Inferior parietal cortex (tissue), 1 donor: Measurements from ENCODE around the gene PROM1.

Experiments used
- DNase-seq: peaks from one replicate; pipeline ENCODE4 v3.0.0-alpha.2; 2016; ENCODE audit errors: extremely low spot score

The PROM1 gene, protein sequence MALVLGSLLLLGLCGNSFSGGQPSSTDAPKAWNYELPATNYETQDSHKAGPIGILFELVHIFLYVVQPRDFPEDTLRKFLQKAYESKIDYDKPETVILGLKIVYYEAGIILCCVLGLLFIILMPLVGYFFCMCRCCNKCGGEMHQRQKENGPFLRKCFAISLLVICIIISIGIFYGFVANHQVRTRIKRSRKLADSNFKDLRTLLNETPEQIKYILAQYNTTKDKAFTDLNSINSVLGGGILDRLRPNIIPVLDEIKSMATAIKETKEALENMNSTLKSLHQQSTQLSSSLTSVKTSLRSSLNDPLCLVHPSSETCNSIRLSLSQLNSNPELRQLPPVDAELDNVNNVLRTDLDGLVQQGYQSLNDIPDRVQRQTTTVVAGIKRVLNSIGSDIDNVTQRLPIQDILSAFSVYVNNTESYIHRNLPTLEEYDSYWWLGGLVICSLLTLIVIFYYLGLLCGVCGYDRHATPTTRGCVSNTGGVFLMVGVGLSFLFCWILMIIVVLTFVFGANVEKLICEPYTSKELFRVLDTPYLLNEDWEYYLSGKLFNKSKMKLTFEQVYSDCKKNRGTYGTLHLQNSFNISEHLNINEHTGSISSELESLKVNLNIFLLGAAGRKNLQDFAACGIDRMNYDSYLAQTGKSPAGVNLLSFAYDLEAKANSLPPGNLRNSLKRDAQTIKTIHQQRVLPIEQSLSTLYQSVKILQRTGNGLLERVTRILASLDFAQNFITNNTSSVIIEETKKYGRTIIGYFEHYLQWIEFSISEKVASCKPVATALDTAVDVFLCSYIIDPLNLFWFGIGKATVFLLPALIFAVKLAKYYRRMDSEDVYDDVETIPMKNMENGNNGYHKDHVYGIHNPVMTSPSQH

DNA sequence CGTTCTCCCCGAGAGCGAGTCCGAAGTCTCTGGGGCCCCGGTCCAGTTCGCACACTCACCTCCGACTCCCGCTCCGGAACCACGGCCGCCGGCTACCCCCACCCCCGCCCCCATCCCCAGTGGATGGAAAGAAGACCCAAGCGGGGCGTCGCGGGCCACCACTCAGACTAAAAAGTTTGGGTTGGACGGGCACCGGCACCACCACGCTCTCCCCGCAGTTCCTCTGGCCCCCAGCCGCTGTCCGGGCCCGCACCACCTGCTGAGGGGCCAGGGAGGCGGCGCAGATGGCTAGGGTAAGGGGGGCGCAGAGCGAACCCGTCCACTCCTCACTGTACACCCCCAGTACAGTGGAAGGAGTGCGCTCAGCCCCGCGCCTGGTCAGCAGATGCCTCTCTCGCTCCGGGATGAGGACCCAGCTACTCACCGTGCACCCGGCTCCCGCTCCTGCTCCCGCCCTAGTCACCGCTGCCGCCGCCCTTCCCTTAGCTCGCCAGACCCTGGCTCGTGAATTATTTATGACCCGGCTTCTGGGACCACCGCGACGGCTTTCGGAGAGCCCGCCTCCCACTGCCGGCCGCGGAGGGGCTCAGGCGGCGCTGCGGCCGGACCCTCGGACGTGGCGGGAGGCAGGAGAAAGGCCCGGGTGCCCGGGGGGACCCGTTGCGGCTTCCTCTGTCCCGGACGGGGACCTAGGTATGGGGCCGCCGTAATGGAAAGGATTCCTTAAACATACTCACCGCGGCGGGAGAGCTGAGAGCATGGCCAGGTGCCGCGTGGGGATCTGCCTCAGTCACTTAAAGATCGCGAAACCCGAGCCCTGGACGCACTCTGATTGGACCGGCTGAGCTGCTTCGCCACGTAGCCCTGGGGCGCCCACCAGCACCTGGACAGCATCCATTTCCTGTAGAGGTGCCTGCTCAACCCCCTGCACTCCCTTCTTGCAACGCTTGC lies at the start of gene PROM1:
Gene PROM1 (minus strand): TSS at position 783 of the 951 bp plus-strand sequence. CDS start 8,117 bp downstream, outside the sequence.
- DNase-seq = no peak

DNA sequence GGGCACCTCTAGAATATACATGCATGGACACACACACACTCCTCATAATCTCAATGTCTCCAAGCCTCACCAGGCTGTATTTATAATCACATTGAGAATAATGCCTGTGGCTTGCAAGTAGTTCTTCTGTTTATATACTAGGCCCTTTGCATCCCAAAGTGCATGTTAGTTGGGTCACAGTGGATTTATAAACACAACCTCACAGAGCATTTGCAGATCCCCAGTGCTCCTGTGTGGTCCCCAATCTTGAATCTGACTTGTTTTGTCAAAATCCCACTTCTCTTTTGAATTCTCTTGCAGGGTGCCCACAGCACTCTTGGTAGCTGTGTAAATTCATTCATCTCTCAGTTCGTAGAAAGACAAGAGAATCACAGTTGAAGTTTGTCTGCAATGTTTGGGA lies 49.6 kb upstream of the PROM1 start:
- DNase-seq = no peak

DNA sequence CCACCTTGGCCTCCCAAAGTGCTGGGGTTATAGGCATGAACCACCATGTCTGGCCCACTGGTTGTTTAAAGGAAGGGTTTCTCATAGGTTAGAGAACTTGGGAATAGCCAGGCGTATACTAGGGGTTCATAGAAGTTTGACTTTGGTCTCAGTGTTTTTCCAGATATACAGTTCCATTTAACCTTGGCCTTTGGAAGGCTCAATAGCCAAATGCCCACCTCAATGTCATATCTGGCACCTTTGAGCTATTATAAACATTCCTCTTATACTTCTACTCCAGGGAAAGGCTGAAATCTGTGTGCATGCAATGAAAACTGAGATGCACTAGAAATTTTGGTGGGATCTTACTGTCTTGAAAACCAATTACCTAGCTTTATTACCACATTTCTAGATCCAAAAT lies 47.5 kb upstream of the PROM1 start:
- no peak for DNase-seq

DNA sequence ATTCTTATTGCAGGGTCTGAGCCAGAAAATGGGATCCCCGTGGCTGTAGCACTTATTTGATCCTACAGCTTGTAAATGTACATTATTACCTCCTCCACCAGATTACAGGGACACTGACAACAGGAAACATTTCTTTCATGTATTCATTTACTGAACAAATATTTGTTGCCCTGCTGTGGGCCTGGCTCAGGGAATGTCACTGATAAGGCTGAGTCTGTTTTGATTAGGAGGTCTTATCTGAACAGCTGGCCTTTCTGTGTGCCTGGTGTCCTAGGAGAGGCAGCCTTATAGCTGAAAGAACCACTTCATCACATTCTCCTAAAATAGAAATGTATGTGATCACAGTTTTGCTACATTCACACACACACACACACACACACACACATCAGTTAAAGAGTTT lies 45.5 kb upstream of the PROM1 start:
- DNase-seq = no peak

DNA sequence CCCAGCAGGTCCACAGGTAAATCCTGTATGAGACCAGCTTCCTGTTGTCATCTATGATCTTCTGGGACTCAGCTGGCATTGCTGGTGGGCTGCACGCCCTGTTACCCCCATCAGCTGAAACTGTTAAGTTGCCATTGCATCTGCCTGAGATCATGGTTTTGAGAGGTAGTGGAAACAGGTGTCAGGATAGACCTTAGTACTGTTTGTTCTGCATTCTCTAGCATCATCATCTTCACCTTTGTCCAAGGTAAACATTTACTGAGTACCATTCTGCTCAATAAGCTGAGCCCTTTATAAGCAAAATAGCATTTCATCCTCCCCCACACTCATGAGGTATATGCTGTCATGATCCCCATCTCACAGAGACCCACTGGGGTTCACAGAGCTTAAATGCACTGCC lies 42.9 kb upstream of the PROM1 start:
- DNase-seq = no peak

DNA sequence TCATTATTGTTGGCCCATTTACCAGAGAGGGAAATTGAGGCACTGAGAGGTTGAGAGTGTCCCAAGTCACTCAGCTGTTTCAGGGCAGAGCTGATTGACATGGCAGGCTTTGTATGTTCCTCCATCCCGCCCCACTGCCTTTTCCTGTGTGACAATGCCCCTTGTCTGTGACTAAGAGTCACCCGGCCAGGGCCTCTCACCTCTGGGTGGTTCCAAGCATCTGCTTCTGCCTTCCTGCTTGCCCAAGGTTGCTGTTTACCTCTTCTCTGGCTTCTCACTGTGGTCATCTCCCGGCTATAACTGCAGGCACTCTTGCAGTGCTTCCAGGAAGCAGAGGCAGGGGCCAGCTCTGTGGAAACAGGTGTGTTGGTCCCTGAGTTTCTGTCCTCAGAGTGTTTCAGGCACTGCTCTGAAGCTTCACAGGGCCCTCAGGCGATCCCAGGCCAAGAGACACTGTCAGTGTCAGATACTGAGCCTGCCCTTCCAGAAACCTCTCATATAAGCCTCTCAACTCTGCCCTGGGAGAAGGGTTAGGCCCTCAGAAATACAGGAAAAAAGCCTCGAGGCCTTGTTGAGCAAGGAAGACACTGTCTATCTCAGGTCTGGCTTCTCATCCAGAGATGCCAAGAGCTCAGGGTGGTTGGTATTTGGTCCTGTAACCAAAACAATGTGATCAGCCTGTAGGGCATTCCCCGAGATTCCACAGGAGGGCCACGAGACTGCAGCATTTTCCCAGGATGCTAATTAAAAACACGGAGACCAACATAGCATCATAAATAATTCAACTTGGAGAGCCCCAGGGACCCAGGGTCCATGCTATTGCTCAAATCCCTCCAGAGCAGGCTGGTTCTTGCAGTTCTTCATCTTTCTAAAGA lies 42.0 kb upstream of the PROM1 start:
- DNase-seq = no peak

DNA sequence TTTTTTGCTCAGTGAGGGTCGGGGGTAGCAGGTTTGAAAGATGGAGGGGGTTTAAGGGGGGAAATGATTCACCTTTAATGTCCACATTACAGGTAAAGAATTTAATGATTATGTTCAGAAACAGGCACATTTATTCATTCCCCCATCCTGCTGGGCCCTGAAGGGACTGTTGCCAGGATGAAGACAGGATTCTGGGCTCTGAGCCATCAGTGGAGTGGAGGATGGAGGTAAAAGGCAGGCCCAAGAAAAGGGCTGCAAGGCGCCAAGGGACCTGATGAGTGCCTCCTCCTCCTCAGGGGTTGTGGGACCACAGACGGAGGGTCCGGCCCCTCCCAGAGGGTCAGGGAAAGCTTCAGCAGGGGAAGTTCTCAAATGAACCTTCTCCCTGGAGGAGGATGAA lies 40.4 kb upstream of the PROM1 start:
- DNase-seq = no peak

DNA sequence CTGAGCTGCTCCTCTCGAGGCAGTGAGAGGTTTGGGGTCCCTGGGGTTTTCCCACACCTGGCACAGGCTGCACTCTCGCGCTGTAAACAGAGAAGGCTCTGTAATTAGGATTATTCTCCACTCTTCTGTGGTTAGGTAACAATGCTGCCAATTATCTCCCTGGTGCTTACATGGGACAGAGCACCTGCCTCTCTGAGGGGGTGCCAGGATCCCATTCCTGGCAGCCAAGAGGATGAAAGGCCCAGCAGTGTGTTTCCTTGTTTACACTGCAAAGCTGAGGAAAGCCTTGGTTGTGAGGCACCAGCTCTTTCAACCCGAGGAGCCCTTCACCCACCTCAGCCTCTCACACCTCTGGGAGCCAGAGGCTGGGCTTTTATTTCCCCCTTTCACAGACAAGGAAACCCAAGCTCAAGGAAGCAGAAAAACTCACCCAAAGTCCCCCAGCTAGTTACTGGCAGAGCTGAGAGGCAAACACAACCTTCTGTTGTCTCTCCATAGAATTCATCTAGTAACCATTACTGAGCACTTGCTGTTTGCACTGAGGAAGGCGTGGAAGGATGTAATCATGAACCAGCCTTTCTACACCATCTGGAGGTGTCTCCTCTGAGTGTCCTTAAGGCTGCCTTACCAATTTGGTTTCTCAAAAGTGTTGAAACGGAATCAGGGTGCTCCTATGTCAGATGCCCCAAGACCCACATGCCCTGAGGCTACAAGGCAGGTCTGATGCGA lies 39.7 kb upstream of the PROM1 start:
- DNase-seq = no peak

DNA sequence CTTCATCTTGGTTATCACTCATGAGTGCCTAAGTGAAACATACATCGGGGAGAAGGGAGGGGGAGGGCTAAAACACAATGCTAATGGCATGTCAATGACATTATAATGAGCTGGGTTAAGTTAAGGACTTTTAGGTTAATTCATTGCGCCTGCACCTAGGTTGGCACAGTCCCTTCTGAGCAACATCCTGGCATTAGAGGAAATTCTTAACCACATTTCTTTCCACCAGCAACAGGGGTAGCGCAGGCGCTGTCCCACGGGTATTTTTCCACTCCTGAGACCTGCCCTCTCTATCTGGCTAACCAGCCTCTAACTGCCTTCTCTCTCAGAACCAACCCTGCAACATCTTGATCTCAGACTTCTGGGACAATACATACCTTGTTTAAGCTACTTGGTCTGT lies 39.0 kb upstream of the PROM1 start:
- no peak for DNase-seq

DNA sequence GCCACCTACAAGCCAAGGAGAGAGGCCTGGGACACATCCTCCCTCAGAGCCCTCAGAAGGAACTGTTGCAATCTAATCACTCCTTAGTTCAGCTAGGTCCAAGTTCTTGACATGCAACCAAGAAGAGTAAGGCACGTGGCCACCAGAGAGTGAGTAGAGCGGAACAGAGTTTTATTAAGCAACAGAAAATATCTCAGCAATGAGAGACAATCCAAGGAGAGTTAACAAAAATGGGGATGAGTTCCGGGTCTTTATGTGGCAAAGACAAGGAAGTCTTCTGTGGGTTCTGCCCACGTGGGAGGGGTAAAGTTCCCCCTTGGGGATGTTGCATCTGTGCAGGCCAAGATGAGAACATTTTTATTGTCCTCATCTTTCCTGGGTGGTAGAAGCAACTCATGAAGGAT lies 38.5 kb upstream of the PROM1 start:
- no peak for DNase-seq

DNA sequence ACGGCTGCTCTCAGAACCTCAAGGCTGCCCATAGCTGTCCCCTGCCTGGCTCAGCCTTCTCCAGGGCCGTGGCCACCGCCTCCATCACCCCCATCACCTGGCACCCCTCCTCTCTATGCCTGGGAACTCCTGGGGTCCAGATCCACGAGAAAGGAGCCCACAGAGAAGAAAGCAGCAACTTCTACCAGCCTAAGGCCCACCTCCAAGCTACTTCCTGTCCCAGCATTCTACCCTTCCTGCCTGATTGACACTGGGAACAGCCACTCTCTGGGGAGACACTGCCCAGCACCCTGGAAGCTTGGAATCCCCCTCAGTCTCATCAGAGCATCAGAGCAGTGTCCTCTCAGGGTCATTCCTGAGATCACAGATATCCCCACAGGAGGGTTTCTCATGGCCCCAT lies 36.9 kb upstream of the PROM1 start:
- DNase-seq = no peak

DNA sequence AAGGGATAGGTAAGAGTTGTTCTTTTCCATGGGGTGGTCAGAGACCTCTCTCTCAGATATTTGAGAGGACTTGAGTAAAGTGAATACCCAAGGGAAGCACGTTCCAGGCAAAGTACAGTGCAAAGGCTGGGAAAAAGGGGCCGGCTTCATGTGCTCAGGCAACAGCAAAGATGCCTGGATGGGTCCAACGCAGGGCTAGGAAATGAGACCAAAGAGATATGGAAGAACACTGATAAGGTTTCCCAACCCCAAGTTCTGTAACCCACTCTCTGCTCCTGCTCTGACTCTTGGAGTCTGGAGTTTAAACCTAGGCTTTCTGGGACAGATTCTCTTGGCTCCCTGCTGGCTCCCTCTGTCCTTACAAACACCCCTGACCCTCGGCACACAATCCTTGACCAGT lies 36.2 kb upstream of the PROM1 start:
- DNase-seq = no peak

DNA sequence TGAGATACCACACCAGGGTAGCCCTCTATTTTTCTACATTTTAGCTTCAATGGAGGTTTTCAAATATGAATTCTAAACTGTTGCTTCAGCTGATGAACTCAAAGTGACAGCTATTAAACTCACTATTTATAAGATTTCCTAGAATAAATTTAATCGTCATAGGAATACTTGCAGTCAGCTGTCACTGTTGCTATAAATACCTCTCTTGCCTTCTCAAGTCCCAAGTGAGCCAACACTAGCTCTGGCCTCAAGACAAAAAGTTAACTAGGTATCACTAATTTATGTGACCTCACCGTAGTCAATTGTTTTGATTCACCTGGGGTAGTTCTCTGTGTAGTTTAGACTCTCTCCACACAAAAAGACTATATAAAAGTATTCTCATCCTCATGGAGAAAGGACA lies 34.3 kb upstream of the PROM1 start:
- DNase-seq = no peak

DNA sequence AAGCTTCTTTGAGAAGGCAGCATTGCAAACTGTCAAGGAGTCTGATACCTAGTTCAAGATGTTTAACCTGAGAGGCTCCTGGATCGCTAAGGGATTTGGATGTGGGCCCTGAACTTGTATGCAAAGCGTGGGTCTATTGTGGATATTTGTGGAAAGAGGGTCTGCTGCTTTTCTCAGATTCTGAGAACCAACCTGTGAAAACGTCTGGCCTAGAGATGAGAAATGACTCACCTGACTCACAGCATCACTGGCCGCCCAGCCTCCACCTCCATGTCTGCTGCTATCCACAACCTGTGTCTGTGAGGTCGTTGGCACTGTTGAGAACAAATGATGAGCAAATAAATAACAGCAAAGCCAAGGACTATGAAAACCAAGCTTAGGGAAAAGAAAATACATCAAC lies 33.3 kb upstream of the PROM1 start:
- DNase-seq = no peak

DNA sequence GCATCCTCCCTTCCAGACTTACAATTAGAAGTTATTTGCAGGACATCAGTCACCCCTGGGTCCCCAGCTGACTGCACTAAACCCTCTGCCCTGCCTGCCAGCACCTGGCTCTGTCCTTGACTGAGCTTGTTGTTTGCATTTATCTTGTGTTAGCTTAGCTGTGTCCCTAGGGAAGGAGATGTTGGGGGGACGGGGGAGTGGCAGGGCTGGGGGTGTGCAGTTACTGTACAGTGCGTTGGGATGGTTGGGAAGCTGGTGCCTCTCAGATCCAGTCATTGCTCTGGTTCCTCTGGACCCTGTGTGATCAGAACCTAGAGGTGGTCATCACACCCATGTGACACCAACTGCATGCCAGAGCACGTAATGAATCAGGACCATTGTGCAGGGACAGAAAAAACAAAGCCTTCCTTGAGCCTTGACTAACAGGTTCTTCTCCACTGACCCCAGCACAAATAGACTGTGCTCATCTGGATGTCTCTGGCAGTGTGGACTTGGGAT lies 32.7 kb upstream of the PROM1 start:
- no peak for DNase-seq

DNA sequence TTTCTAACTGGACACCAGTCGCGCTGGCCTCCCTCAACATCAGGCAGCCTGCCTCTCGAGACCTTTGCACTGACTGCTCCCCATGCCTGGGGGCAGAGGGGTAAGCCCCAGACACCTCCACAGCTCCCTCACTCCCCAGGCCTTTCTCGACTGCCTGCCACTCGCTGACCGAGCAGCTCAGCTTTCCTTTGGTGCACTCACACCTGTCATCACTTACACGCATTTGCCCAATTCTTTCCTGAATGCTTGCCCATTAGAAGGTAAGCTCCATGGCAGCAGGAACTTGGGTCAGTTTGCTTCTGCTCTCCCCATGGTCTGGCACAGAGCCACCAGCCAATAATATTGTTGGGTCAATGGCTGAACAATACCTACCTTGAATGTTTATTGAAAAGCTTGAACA lies 32.2 kb upstream of the PROM1 start:
- no peak for DNase-seq

DNA sequence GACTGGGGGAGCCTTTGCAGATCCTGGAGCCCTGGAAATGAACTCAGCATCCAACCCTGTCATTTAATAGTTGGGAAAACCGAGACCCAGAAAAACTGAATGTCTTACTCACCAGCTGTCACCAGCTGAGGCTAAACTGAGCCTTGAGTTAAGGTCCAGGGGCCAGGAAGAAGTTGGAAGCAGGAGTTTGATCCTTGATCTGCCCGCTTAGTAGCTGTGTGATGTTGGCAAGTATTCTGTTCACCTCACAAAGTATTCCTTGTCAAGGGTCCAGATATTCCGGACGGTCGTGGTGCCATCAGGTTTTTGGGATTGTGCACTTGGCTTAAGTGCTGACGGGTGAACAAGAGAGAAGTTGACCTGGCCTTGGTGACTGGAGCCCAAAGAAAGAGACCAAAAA lies 30.7 kb upstream of the PROM1 start:
- no peak for DNase-seq

DNA sequence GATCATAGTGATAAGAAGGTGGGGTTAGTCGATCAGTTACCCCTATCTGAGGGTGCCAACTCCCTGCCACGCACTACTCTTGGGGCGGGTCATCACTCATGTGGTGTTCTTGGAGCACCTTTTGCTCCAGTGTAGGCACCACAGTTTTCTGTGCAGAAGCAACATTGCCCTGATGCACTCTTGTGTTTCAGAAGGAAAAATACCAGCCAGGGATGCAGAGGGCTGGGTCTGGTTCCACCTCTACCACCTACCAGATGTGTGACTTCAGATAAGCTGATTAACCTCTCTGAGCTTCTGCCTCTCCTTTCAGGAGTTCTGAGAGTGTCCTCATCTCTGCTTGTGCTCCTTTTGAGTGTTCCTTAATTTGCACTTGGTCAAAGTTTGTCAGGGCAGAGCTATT lies 29.9 kb upstream of the PROM1 start:
- no peak for DNase-seq

DNA sequence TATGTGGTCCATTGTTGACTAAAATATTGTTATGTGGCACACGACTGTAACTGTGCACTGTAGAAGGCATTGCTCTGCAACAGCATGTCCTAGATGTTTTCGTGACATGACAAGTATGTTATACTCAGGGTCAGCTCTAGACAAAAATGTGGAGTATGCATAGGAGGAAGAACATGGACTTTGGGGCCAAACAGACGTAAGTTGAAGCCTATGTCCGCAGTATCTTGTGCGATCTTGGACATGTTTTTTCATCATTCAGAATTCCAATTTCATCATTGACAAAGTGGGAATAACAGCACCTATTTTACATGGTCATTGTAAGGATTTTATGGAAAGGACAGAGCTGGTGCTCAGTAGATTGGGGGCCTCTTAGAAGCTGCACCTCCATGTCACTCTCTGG lies 27.7 kb upstream of the PROM1 start:
- DNase-seq = no peak

DNA sequence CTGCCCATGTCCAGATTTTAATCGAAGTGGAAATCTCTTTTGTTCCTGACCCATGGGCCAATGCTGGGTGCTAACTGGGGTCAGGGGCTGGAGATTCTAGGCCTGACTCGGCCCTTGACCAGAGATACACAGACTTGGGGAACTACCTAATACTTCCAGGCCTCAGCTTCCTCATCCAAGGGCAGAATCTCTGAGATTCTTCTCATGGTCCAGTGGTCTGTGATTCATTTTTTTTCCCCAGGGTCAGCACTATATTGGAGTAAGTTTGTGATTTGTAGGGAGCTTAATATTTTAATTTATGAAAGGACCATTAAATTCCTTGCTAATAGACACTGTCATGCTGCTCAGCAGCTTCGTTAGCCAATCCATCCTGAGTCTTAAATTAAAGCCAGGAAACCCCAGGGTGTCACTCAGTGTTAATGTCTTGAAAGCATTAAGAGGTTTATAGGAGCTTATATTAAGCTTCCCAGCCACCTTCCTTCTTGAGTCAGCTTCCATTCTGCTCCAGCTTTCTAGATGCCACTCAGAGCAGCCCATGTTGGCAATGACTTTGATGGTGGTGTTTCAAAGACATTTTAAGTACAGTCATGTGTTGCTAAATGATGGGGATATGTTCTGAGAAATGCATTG lies 27.0 kb upstream of the PROM1 start:
- no peak for DNase-seq
